Motor neuron (in vitro differentiated cells): ENCODE results near the gene GNLY. TPM values are rescaled to one million over a fixed set of nuclear protein-coding genes. Genes with fewer than 3 reads are reported as not detected.
"Not testable (repeated sequence)": the region's sequence is repeated elsewhere in the genome, so short reads cannot be mapped to it uniquely, and the experiment has no call there.

Experiments used
- ATAC-seq, 8 experiments: fragments of 200-7000 bp; cut with Tn5 transposase; replicated peaks in 6 of 8; 2 replicates each; pipeline ENCODE4 v1.8.0; 2021; ENCODE audit warnings: mild to moderate bottlenecking in 8 of 8, moderate library complexity in 8 of 8
- H3K27ac ChIP-seq, 2 donors: fragments of 250-450 bp; sonication (Bioruptor Pico); 2 replicates each; pipeline ENCODE4 v1.9.0; 2021; ENCODE audit warnings: antibody characterized with exemption in 2 of 2, mild to moderate bottlenecking in 2 of 2, moderate library complexity in 1 of 2
- H3K4me1 ChIP-seq, 2 donors: fragments of 250-450 bp; sonication (Bioruptor Pico); replicated peaks in 1 of 2; 2 replicates each; pipeline ENCODE4 v1.6.1; 2021; ENCODE audit warnings: antibody characterized with exemption in 2 of 2, mild to moderate bottlenecking in 2 of 2, moderate library complexity in 1 of 2
- H3K4me3 ChIP-seq, 5 donors: fragments of 250-450 bp; sonication (Bioruptor Pico); 2 replicates each; pipeline ENCODE4 v1.9.0; 2021; ENCODE audit warnings: antibody characterized with exemption in 5 of 5, mild to moderate bottlenecking in 5 of 5, moderate library complexity in 4 of 5
- WGBS, 10 experiments: fragments of 450-650 bp; shearing (Covaris generic); methylation state at CpG; one replicate each; pipeline ENCODE4 v1.0.0; 2022; 5-methylcytosine and 5-hydroxymethylcytosine counted together
- in situ Hi-C, 9 experiments: fragments of 400-800 bp; cut with MboI; loops; one replicate each; pipeline ENCODE4 v1.15.0; 2021; ENCODE audit warnings: low sequenced_read_pairs in 9 of 9, low pct_unique_long_range_greater_than_20kb in 2 of 9; ENCODE audit not compliant: unreplicated experiment in 9 of 9
- total RNA-seq, 8 experiments: library from RNA; unstranded; fragments of 300-600 nt; gene quantifications; 2 replicates each; pipeline versions ENCODE4 v1.2.3 to v1.2.4, GENCODE V29; 2022

Gene GNLY
- total RNA-seq, 8 experiments from 2014 or later = 0.11 to 0.46 (median 0.29) TPM; not detected in 2

- 60 to 100% (median 81%) methylated on average over 1 to 2 of the region's 5 CpGs; no CpG with 5 or more reads in 4 of the 10 experiments for WGBS, 10 experiments
- Histone ChIP-seq H3K4me1 (no peaks in the 10 kb centered on the region), H3K4me3 (no peak within 1 kb of the TSS), H3K27ac (no peak within 1 kb of the TSS)
- in situ Hi-C loops = no loop called here
- ATAC-seq = peak in 3 of 8 experiments; percentile 19 to 83 (median 80)
Measured at GRCh38 chr2:85668009-85668856, 25.9 kb upstream of the GNLY start, which contains the start of gene SFTPB. SFTPB (minus strand) TSS chr2:85668199; CDS start chr2:85668183, 16 bp downstream.

- peak in 2 of 8 experiments; percentile 28 to 32 for ATAC-seq
- no peaks in the 10 kb centered on the region for H3K4me1 ChIP-seq
- in situ Hi-C loops = no loop called here
- 27 to 100% (median 80%) methylated on average over 1 to 2 of the region's 3 CpGs; no CpG with 5 or more reads in 7 of the 10 experiments for WGBS, 10 experiments
- H3K27ac ChIP-seq = no peak overlapping the region
- H3K4me3 ChIP-seq = no peak overlapping the region
Measured at GRCh38 chr2:85668857-85669142, 25.4 kb upstream of the GNLY start.

DNA sequence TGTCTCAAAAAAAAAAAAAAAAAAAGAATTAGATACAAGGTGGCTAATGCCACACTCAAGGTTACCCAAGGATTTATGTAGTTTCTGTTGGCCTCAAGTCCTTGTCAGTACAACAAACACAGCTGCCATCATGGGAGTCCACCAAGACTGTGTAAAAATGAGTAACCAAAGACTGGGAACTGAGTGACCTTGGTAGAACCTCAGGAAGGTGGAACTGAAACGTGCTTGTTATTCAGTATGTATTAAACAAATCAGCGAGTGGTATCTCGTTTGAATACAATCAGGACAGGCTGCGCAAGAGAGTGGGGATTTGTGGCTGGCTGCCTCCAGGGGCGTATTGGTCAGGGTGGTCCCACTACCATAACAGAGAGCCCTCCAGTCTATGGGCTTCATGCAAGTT is 24.6 kb upstream of the GNLY start:
- Histone ChIP-seq H3K4me3 (no peak overlapping the region), H3K4me1 (no peaks in the 10 kb centered on the region), H3K27ac (no peak overlapping the region)
- WGBS, 10 experiments = 29 to 94% (median 76%) methylated on average over 1 to 5 of the region's 5 CpGs; no CpG with 5 or more reads in 2 of the 10 experiments
- no peak for ATAC-seq
- in situ Hi-C loops = no loop called here

- H3K4me3 ChIP-seq, in situ Hi-C loops, H3K27ac ChIP-seq, H3K4me1 ChIP-seq, ATAC-seq: not testable (repeated sequence)
- 70 to 96% (median 74%) methylated on average over 1 to 10 of the region's 13 CpGs; no CpG with 5 or more reads in 4 of the 10 experiments for WGBS, 10 experiments
Measured at GRCh38 chr2:85670416-85670815, 23.7 kb upstream of the GNLY start.

DNA sequence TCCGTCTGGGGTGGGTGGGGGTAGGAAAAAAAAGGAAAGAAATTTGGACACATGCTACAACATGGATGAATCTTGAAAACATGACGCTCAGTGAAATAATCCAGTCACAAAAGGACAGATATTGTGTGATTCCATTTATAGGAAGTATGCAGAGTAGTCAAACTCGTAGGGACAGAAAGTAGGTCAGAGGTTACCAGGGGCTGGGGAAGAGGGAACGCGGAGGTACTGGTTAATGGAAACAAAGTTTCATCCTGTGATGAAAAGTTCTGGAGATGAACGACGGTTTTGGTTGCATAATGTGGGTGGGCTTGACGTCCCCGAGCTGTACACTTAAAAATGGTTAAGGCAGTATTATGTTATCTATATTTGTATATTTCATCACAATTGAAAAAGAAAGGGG is 21.7 kb upstream of the GNLY start:
- in situ Hi-C loops = no loop called here
- Histone ChIP-seq H3K27ac (no peak overlapping the region), H3K4me1 (no peaks in the 10 kb centered on the region), H3K4me3 (no peak overlapping the region)
- no peak for ATAC-seq
- 70 to 100% (median 83%) methylated on average over 2 to 9 of the region's 9 CpGs for WGBS, 10 experiments

- no peaks in the 10 kb centered on the region for H3K4me1 ChIP-seq
- in situ Hi-C loops = no loop called here
- no peak for ATAC-seq
- WGBS, 10 experiments = 0 to 70% (median 45%) methylated on average over 2 to 6 of the region's 11 CpGs; no CpG with 5 or more reads in 5 of the 10 experiments
- no peak overlapping the region for H3K4me3 ChIP-seq
- no peak overlapping the region for H3K27ac ChIP-seq
Measured at GRCh38 chr2:85673716-85674375, 20.3 kb upstream of the GNLY start.

DNA sequence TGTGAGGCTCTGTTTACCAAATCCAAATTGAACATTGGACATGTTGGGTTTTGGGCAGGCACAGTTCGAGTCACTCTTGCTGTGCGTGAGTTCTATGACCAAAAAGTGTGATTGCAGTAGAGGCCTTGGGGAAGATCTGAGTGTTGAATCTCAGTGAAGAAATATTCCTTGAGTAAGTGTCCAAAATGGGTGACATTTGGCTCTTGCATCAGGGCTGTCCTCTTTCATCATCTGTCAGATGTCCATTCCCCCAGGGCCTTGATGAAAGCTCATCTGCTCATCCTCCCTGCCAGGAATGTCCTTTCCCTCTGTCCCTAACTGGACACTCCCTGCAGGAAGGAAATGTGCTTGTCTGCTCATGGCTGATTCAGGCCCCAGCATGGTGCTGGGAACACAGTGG is 19.7 kb upstream of the GNLY start:
- Histone ChIP-seq H3K4me3 (no peak overlapping the region), H3K27ac (no peak overlapping the region), H3K4me1 (no peaks in the 10 kb centered on the region)
- in situ Hi-C loops = no loop called here
- ATAC-seq = peak in 2 of 8 experiments; percentile 51 to 73
- WGBS, 10 experiments = 40 to 100% (median 75%) methylated on average over 1 to 2 of the region's 2 CpGs; no CpG with 5 or more reads in 7 of the 10 experiments

DNA sequence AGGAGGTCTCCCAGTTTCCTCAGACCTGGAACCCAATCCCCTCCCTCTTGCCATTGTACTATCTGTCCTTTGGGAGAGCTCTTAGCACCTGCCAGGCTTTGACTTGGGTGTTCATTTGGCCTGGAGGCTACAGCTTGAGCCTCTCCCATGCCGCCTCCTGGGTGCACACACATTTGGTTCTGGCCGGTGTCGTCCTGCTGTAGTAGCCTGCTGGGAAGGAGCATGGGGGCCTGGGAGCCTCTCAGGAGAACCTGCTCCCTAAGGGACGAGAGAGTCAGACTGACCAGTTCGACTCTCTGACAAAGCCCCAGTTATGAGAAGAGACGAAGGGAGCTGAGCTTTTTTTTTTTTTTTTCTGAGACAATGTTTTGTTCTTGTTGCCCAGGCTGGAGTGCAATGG is 18.7 kb upstream of the GNLY start:
- H3K4me1 ChIP-seq = no peaks in the 10 kb centered on the region
- no peak overlapping the region for H3K4me3 ChIP-seq
- in situ Hi-C loops = no loop called here
- ATAC-seq = no peak
- no peak overlapping the region for H3K27ac ChIP-seq
- WGBS, 10 experiments = 80 to 100% (median 93%) methylated on average over 1 to 4 of the region's 6 CpGs; no CpG with 5 or more reads in 5 of the 10 experiments

DNA sequence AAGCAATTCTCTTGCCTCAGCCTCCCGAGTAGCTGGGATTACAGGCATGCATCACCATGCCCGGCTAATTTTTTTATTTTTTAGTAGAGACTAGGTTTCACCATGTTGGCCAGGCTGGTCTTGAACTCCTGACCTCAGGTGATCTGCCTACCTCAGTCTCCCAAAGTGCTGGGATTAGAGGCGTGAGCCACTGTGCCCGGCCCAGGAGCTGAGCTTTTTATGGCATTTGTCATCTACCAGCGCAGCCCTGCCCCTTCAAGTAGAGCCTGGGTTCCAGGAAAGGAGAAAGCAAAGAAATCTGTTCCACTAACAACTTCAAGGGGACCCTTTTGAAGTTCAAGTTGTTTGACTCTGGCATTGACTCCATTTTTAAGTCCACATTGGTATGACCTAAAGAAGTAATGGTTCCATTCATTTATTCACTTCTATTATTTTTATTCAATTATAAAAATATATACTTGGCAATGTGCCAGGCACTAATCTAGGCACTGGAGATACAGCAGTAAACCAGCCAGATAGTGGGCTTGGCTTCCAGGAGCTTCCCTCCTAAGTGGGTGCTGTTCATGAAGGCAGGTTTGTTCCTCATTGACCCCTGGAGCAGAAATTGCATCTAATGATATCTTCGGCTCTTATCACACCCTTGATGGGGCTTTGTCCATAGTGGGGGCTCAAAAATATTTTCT is 18.2 kb upstream of the GNLY start:
- in situ Hi-C loops = no loop called here
- 50 to 100% (median 82%) methylated on average over 1 to 6 of the region's 6 CpGs; no CpG with 5 or more reads in 2 of the 10 experiments for WGBS, 10 experiments
- ATAC-seq = no peak
- Histone ChIP-seq H3K4me1 (no peaks in the 10 kb centered on the region), H3K4me3 (no peak overlapping the region), H3K27ac (no peak overlapping the region)

- ATAC-seq = no peak
- Histone ChIP-seq H3K27ac (no peak overlapping the region), H3K4me1 (no peaks in the 10 kb centered on the region), H3K4me3 (no peak overlapping the region)
- in situ Hi-C loops = no loop called here
- 63 to 100% (median 78%) methylated on average over 1 to 3 of the region's 3 CpGs; no CpG with 5 or more reads in 4 of the 10 experiments for WGBS, 10 experiments
Measured at GRCh38 chr2:85678377-85678776, 15.8 kb upstream of the GNLY start.

GRCh38 chr2:85678794-85679672 is 15.1 kb upstream of the GNLY start:
- ATAC-seq = peak; percentile 62 to 89 (median 76)
- H3K27ac ChIP-seq = no peak overlapping the region
- 0 to 93% (median 34%) methylated on average over 1 to 9 of the region's 25 CpGs; no CpG with 5 or more reads in 2 of the 10 experiments for WGBS, 10 experiments
- in situ Hi-C loops = no loop called here
- H3K4me1 ChIP-seq = no peaks in the 10 kb centered on the region
- no peak overlapping the region for H3K4me3 ChIP-seq

GRCh38 chr2:85680707-85681371 is 13.3 kb upstream of the GNLY start:
- ATAC-seq = no peak
- Histone ChIP-seq H3K4me1 (no peaks in the 10 kb centered on the region), H3K4me3 (no peak overlapping the region), H3K27ac (no peak overlapping the region)
- in situ Hi-C loops = no loop called here
- WGBS, 10 experiments = 52 to 92% (median 80%) methylated on average over 2 of the region's 2 CpGs; no CpG with 5 or more reads in 1 of the 10 experiments
